ENCODE measurements around the gene LCMT2.
A peak's percentile ranks its signal among the peaks of the same experiment; 100 is the strongest.

Gene LCMT2, protein sequence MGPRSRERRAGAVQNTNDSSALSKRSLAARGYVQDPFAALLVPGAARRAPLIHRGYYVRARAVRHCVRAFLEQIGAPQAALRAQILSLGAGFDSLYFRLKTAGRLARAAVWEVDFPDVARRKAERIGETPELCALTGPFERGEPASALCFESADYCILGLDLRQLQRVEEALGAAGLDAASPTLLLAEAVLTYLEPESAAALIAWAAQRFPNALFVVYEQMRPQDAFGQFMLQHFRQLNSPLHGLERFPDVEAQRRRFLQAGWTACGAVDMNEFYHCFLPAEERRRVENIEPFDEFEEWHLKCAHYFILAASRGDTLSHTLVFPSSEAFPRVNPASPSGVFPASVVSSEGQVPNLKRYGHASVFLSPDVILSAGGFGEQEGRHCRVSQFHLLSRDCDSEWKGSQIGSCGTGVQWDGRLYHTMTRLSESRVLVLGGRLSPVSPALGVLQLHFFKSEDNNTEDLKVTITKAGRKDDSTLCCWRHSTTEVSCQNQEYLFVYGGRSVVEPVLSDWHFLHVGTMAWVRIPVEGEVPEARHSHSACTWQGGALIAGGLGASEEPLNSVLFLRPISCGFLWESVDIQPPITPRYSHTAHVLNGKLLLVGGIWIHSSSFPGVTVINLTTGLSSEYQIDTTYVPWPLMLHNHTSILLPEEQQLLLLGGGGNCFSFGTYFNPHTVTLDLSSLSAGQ

DNA sequence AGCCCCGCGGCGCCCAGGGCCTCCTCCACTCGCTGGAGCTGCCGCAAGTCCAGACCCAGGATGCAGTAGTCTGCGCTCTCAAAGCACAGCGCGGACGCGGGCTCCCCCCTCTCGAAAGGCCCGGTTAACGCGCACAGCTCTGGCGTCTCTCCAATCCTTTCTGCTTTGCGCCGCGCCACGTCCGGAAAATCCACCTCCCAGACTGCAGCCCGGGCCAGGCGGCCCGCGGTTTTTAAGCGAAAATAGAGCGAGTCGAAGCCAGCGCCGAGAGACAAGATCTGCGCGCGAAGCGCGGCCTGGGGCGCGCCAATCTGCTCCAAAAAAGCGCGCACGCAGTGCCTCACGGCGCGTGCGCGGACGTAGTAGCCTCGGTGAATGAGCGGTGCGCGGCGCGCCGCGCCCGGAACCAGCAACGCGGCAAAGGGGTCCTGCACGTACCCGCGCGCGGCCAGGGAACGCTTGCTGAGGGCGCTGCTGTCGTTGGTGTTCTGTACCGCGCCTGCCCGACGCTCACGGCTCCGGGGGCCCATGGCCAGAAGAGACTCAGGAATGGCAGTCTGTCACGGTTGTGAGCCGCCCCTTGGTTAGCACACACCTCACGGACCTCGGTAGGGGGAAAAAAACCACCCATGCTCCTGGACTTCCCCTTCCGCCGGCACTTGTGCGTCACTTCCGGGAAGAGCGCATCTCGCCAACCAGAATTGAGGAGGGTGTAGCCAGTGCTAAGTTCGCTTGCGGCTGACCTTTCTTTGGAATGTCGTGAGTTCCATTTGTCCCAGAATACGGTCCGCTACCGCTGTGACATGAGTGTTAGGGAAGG lies at the start of gene LCMT2:
Gene LCMT2 (minus strand): TSS at position 614 of the 820 bp plus-strand sequence. CDS start 84 bp downstream, at position 530.
- DNase-seq = peak; percentile 88 to 91

DNA sequence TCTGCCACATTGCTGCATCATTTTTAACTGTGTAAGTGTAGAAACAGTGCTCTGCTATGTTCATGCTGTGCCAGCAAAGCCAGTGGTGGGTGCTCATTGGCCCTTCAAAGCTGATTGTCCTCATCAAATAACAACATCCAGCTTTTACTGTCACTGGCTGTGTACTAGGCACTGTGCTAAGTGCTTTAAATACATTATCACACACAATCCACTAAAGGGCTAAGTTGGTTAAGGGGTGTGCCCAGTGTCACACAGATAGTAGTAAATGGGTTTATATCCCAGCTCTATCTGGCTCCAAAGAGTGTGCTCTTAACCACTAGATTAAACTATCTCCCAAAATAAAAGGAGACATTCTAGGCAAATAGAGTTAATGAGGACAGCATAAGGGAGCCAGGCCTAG lies 48.2 kb upstream of the LCMT2 start:
- no peak for DNase-seq

- peak; percentile 33 to 40 for DNase-seq
Measured at GRCh38 chr15:43376017-43376705, 45.8 kb upstream of the LCMT2 start.

GRCh38 chr15:43370975-43371974 lies 40.9 kb upstream of the LCMT2 start, which contains the start of the genes TUBGCP4 and ZSCAN29:
Gene TUBGCP4 (plus strand): TSS chr15:43371101. CDS start chr15:43371355, 254 bp downstream.
Gene ZSCAN29 (minus strand): TSS chr15:43371043. CDS start chr15:43369913, 1,130 bp downstream.
- DNase-seq = peak; percentile 79 to 84

- DNase-seq = peak in 1 of 2 donors; percentile 18
Measured at GRCh38 chr15:43370310-43370974, 40.1 kb upstream of the LCMT2 start.

DNA sequence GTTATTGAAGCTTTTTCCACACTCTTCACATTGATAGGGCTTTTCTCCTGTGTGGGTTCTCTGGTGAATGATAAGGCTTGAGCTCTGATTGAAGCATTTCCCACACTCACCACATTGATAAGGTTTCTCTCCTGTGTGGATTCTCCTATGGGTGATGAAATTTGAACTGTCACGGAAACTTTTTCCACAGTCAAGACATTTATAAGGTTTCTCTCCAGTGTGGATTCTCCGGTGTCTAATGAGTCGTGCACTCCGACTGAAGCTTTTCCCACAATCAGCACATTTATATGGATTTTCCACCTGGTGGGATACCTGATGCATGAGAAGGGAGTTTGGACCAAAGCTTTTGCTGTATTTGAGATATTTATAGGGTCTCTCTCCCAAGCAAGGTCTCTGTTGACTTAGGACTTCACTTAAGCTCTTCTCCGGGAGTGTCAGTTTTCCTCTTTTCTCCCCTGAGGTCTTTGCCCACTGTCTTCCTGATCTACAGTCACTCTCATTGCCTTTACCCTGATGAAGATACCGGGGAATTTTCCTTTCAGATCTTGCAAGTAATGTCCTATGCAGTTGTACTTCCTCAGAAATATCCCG lies 31.0 kb upstream of the LCMT2 start:
- DNase-seq = no peak

- DNase-seq = no peak
Measured at GRCh38 chr15:43360821-43361220, 30.4 kb upstream of the LCMT2 start.

DNA sequence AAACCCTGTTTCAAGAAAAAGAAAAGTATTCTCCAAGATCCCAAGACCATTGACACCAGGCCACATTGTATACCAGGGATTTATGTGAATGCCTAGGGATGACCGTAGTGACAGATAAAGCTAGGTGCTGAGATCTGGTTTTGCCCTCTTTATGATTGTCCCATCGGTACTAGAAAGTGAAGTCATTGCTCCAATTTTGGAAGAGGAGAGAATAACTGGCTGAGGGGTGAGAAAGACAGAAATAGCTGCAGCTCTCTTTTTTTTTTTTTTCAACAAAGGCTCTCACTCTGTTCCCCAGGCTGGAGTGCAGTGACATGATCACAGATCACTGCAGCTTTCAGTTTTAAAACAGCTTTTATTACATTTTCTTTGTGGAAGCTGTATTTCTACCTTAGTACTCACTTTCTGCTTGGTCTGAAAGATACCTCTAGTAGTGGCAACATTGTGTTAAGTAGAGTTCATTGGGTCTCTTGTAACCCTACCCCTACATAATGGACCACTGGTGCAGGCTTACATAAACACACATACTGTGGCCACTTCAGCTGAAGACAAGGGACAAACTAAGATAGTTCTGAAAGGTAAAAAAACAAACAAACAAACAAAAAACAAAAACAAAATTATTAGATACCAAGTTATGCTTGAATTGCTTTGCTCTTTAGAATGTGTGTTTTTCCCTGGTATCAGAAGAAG lies 22.5 kb upstream of the LCMT2 start:
- no peak for DNase-seq

DNA sequence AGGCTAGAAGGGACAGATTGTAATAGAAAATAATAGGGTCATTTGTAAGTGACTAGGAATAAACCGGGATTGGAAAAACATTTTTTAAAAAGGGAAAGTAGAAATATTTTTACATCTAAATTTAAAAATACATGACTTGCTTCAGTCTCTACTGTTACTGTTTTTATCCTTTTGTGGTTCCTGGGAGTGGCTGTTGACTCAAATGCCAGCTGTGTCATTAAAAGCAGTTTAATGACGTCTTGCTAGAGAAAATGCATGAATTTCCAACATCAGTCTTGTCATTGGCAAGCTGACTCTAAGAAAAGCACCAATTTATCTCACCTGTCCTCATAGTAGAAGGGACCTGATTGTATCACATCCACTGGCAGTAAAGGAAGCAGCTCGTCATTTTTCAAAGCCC lies 16.7 kb upstream of the LCMT2 start:
- no peak for DNase-seq

DNA sequence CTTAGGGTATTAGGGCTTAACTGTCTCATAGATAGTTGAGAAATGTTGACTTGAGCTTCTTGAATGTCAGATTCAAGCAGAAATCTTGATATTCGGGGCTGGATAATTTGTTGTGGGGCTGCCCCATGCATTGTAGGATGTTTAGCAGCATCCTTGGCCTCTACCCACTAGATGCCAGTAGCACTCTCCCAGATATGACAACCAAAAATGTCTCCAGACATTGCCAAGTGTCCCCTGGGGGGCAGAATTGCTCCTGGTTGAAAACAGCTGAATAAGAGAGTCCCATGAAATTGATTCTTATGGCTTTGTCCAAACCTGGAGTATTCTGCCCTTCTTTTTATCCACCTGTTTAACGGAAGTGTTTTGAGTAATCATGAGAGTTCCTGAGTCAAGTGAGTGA lies 15.9 kb upstream of the LCMT2 start:
- DNase-seq = no peak

GRCh38 chr15:43330780-43331087 lies 361 bp upstream of the LCMT2 start:
- DNase-seq = no peak

GRCh38 chr15:43329217-43329959 lies 985 bp downstream of the LCMT2 start:
- peak; percentile 8 to 27 for DNase-seq

- DNase-seq = no peak
Measured at GRCh38 chr15:43325039-43325684, 5.2 kb downstream of the LCMT2 start.

DNA sequence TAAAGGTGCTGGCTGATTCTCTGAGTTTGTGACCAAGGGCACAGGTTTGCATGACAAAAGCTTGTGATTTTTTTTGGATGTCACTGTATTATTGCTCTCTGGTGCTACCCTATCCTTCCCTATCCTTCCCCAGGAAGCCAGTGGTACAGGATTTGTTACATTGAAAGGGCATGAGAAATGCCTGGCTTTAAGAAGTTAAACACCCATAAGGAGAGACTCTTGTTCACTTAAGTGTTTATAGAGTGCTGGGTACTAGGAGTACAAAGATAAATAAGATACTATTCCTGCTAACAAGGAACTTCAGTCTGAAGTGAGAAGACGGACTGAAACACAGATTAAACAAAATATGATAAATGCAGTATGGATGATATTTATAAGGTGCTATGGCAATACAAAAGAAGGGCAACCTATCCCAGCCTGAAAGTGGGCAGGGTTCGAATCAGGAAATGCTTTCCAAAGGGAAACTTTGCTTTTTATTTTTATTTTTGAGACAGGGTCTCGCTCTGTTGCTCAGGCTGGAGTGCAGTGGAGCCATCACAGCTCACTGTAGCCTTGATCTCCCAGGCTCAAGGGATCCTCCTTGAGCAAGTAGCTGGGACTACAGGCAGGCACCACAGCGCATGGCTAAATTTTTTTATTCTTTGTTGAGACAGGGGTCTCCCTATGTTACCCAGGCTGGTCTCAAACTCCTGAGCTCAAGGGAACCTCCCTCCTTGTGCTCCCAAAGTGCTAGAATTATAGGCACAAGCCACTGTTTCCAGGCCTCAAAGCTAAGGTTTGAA lies 11.2 kb downstream of the LCMT2 start:
- DNase-seq = no peak

DNA sequence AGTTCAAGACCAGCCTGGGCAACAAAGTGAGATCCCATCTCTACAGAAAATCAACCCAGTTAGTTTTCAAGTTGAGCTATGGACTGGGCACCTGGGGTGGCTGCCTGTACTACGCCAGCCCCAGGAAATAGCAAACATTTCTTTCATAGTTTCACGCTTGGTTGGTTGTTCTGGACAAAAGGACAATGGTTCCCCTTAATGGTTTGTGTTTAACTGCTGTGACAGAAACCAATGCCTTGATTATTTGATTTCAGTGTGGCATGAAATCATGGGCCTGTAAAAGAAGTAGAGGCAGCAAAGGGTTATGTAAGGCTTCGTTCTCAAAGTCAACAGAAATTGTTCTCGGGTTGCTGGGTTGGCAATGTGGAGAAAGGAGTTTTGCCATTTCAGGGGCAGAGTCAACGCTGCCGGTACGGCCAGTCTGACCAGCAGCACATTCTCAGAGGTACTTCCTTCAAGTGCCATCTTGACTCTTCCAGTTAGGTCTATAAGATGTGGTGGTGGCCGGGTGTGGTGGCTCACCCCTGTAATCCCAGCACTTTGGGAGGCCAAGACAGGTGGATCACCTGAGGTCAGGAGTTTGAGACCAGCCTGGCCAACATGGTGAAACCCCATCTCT lies 12.7 kb downstream of the LCMT2 start:
- no peak for DNase-seq

DNA sequence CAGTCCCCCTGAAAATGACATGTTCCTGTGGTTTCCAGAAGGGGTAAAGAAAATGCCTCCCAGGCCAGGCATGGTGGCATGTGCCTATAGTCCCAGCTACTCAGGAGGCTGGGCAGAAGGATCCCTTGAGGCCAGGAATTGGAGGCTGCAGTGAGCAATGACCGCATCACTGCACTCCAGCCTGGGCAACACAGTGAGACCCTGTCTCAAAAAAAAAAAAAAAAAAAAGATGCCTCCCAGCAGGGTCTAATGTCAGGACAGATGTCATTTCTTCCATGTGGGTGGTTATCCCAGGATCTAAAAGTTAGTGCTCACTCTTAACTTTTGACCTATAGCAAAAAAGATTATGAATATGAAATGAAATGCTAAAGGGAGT lies 13.4 kb downstream of the LCMT2 start:
- no peak for DNase-seq

Measured in stimulated activated CD4-positive, alpha-beta T cell treated with anti-CD3 and anti-CD28 coated beads, Interleukin-2, amount 100 ng/mL, for 24 hours (primary cell).